GM12892 (cell line): ENCODE data around the gene EEF1G.
"Not testable (repeated sequence)": the region's sequence is repeated elsewhere in the genome, so short reads cannot be mapped to it uniquely, and the experiment has no call there.

Experiments used
- DNase-seq: peaks from one replicate; pipeline ENCODE4 v3.0.0; 2011; ENCODE audit not compliant: insufficient read length
- FAIRE-seq: peaks from 2 replicates; lab custom pipeline; 2011; peaks lifted over from hg19 to GRCh38; lab: Jason Lieb, UNC
- POLR2A ChIP-seq: IDR thresholded peaks from 2 replicates; pipeline ENCODE4 v1.6.1; 2011; ENCODE audit warnings: low read depth, low read length, control low read depth
- POLR2AphosphoS5 ChIP-seq: IDR thresholded peaks from 2 replicates; pipeline ENCODE4 v1.6.1; 2011; ENCODE audit warnings: low read depth, low read length, control low read depth
- TAF1 ChIP-seq: IDR thresholded peaks from 2 replicates; pipeline ENCODE4 v1.6.1; 2011; ENCODE audit warnings: low read depth, mild to moderate bottlenecking, control low read depth, low read length, borderline replicate concordance

The EEF1G gene

GRCh38 chr11:62572431-62572830, 1.3 kb downstream of the EEF1G start:
- no peak for FAIRE-seq
- no peak for DNase-seq
- TF ChIP-seq POLR2AphosphoS5 (no peak), TAF1 (no peak), POLR2A (no peak)

GRCh38 chr11:62571493-62571892, 2.2 kb downstream of the EEF1G start:
- not testable (repeated sequence) for FAIRE-seq, DNase-seq

GRCh38 chr11:62570903-62571302, 2.8 kb downstream of the EEF1G start:
- not testable (repeated sequence) for DNase-seq
- FAIRE-seq = peak; percentile 53

DNA sequence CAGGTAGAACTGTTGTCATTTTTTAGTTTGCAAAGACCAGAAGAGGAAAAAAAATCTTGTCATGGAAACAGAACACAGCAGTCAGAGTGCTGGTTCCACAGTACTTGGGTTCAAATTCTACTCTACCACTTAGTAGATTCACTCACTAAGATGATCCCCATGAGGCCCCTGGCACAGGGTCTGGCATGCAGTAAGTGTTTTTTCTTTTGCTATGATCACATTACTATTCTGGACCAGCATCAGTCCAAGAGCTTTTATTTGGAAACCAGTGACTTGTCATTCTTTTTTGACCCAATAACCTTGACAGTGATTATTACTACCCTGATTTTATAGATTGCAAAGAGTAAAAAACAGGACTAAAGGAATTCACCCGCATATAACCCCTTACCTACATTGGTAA, 4.1 kb downstream of the EEF1G start:
- TF ChIP-seq TAF1 = no peak
- no peak for TF ChIP-seq POLR2A
- TF ChIP-seq POLR2AphosphoS5 = no peak
- FAIRE-seq = no peak
- no peak for DNase-seq

GRCh38 chr11:62567018-62567633, 6.6 kb downstream of the EEF1G start:
- FAIRE-seq (no peak), DNase-seq (no peak)
- 0 out of 2 replicates have a peak, but pooled peaks have one; percentile 18 for TF ChIP-seq POLR2AphosphoS5
- TF ChIP-seq TAF1 = no peak
- TF ChIP-seq POLR2A = no peak

- no peak for FAIRE-seq
- no peak for DNase-seq
- TF ChIP-seq TAF1 (no peak), POLR2AphosphoS5 (no peak), POLR2A (no peak)
Measured at GRCh38 chr11:62566247-62566646, 7.4 kb downstream of the EEF1G start.

DNA sequence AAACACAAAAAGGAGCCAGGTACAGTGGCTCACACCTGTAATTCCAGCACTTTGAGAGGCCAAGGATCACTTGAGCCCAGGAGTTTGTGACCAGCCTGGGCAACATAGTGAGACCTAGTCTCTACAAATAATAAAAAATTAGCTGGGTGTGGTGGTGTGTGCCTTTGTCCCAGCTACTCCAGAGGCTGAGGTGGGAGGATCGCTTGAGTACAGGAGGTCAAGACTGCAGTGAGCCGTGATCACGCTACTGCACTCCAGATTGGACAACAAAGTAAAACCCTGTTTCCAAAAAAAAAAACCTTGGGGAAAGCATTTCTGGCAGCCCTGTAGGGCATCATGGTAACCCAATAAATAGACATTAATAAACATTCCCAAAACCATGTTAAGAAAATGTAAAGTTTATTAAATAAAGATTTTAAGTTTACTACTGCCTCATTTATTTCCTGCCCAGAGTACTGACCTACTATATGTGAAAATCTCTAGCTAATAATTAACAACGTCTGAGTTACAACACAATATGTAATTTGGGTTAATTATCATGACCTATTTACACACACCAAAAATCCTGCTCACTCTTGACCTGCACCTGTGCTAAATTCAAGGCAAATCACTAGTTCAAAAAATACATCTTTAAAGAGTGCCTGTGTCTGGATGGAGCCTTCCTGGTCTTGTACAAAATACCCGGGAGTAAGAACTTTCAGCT, 8.4 kb downstream of the EEF1G start:
- no peak for DNase-seq
- TF ChIP-seq TAF1 (no peak), POLR2A (no peak), POLR2AphosphoS5 (no peak)
- no peak for FAIRE-seq

DNA sequence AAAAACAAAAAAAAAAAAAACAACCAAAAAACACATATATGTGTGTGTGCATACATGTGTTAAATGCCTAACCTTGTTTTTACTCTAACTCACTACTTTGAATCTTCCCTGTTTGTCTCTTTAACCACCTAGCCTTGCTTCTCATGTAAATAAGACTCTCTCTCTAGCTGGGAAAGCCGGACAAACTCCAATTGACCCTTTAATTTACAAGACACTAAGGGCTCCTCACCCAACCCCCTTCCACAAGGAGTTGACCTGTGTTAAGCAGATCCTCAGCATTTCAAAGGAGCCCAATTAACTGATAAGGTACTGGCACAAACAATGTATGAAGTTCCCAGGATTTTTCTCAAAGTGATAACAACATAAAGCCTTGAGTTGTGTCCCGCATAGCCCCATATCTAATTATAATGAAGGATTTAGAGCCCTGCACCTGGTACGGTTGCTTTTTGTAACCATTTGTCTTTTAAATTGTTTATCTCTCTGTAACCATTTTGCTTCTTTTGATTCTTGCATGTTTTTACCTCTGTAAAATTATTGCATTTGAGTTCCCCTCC, 11.9 kb downstream of the EEF1G start:
- DNase-seq, FAIRE-seq: not testable (repeated sequence)

- TF ChIP-seq POLR2A (no peak), TAF1 (no peak), POLR2AphosphoS5 (no peak)
- DNase-seq (no peak), FAIRE-seq (peak; percentile 51)
Measured at GRCh38 chr11:62560566-62561103, 13.1 kb downstream of the EEF1G start.

DNA sequence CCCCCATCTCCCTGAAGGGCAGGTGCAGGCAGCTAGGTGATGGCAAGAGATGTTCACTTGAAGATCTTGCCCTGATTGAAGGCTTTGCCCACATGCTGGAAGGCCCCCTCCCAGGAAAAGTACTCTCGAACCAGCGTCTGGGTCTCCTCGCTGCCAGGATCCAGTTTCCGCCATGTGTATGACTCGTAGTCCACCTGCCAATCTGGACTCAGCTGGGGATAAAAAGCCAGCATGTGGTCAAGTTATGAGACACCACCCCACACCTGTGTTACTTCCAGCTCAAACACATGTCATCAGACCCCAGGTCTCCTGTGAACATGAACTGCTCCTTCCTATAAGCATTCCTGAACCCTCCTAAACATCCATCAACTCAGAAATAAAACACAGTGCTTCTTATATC, 14.1 kb downstream of the EEF1G start:
- not testable (repeated sequence) for FAIRE-seq, DNase-seq

- no peak for FAIRE-seq
- TF ChIP-seq POLR2A = no peak; the same call in 1 of the 2 replicates
- no peak for TF ChIP-seq POLR2AphosphoS5
- TF ChIP-seq TAF1 = no peak
- no peak for DNase-seq
Measured at GRCh38 chr11:62559204-62559603, 14.5 kb downstream of the EEF1G start.

DNA sequence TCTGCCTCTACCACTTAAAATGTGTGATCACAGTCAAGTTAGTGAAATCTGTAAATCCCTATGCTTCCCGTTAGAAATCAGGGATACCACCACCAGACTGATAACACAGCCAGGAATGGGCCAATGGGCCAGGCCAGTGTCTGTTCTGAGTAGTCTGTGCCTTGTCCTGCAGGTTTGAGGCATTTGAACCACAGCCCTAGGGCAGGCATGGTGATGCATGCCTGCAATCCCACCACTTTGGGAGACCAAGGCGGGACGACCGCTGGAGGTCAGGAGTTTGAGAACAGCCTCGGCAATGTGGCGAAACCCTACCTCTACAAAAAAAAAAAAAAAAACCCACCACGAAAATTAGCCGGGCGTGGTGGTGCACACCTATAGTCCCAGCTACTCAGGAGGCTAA, 15.0 kb downstream of the EEF1G start:
- TF ChIP-seq TAF1 = no peak
- TF ChIP-seq POLR2A = peak; percentile 46
- no peak for TF ChIP-seq POLR2AphosphoS5
- FAIRE-seq (no peak), DNase-seq (no peak)
